Measurements from ENCODE around the gene FYB2.

The FYB2 gene

GRCh38 chr1:56715156-56715555 lies 104.0 kb downstream of the FYB2 start:
- Histone ChIP-seq H3K4me3 (ENCODE audit: low read length in 2 of 2) (no peak overlapping the region), H3K36me3 (ENCODE audit: control insufficient read depth in 2 of 2, insufficient read depth in 2 of 2, low read length in 2 of 2) (peaks cover 0 to 2% of the 10 kb centered on the region in 2 donors), H3K27ac (ENCODE audit: low read length) (no peak overlapping the region), H3K4me1 (ENCODE audit: control insufficient read depth, insufficient read depth, low read length) (no peaks in the 10 kb centered on the region), H3K9me3 (ENCODE audit: control insufficient read depth in 2 of 2, low read length in 2 of 2) (no peaks in the 10 kb centered on the region), H3K9ac (ENCODE audit: low read length in 2 of 2) (no peak overlapping the region), H3K27me3 (ENCODE audit: control insufficient read depth in 1 of 2, insufficient read depth in 2 of 2, low read length in 2 of 2) (no peaks in the 10 kb centered on the region)

GRCh38 chr1:56713112-56713511 lies 106.1 kb downstream of the FYB2 start:
- no peak overlapping the region for H3K4me3 ChIP-seq (ENCODE audit: low read length in 2 of 2)
- no peak overlapping the region for H3K9ac ChIP-seq (ENCODE audit: low read length in 2 of 2)
- no peaks in the 10 kb centered on the region for H3K9me3 ChIP-seq (ENCODE audit: control insufficient read depth in 2 of 2, low read length in 2 of 2)
- no peaks in the 10 kb centered on the region for H3K4me1 ChIP-seq (ENCODE audit: control insufficient read depth, insufficient read depth, low read length)
- H3K27ac ChIP-seq (ENCODE audit: low read length), result no peak overlapping the region
- no peaks in the 10 kb centered on the region for H3K27me3 ChIP-seq (ENCODE audit: control insufficient read depth in 1 of 2, insufficient read depth in 2 of 2, low read length in 2 of 2)
- H3K36me3 ChIP-seq (ENCODE audit: control insufficient read depth in 2 of 2, insufficient read depth in 2 of 2, low read length in 2 of 2), result peaks cover 0 to 2% of the 10 kb centered on the region in 2 donors

DNA sequence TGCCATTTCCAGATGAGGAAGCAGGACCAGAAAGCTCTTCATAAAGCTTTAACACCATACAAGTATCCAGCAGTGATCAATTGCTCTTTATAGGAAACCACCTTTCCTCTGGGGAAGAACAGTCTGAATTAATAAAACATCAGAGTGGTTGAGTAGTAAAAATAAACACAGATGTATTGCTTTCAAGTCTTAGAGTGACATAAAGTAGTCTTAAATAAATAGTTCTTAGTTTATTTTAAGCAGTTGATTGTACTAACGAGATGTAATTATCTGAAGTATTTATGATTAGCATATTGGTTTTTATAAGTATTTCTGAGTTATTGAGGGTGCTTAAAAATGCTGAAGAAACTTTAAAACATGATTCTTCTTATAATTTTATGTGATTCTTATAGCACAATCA lies 107.1 kb downstream of the FYB2 start:
- Histone ChIP-seq H3K9me3 (ENCODE audit: control insufficient read depth in 2 of 2, low read length in 2 of 2) (no peaks in the 10 kb centered on the region), H3K4me3 (ENCODE audit: low read length in 2 of 2) (no peak overlapping the region), H3K27ac (ENCODE audit: low read length) (no peak overlapping the region), H3K27me3 (ENCODE audit: control insufficient read depth in 1 of 2, insufficient read depth in 2 of 2, low read length in 2 of 2) (no peaks in the 10 kb centered on the region), H3K36me3 (ENCODE audit: control insufficient read depth in 2 of 2, insufficient read depth in 2 of 2, low read length in 2 of 2) (peaks cover 4 to 5% of the 10 kb centered on the region in 2 donors), H3K9ac (ENCODE audit: low read length in 2 of 2) (no peak overlapping the region), H3K4me1 (ENCODE audit: control insufficient read depth, insufficient read depth, low read length) (no peaks in the 10 kb centered on the region)

DNA sequence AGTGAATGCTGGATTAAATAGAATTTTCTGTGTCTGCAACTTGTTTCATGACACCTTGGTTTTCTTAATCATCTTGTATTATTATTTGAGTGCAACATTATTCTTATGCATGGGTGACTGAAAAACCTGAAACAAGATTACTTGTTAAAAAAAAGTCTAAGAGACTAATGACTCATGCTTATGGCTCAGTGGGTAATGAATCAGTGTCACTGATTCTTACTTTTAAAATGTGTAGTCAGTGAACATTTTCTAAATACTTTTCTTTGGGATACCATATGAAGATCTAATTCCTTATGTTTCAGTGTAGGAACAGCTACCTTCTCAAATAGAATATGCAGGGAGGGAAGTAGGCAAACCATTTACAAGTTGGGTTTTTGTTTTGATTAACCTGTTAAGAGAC lies 108.6 kb downstream of the FYB2 start:
- Histone ChIP-seq H3K4me3 (ENCODE audit: low read length in 2 of 2) (no peak overlapping the region), H3K4me1 (ENCODE audit: control insufficient read depth, insufficient read depth, low read length) (no peaks in the 10 kb centered on the region), H3K27ac (ENCODE audit: low read length) (no peak overlapping the region), H3K36me3 (ENCODE audit: control insufficient read depth in 2 of 2, insufficient read depth in 2 of 2, low read length in 2 of 2) (peaks cover 4 to 7% of the 10 kb centered on the region in 2 donors), H3K9me3 (ENCODE audit: control insufficient read depth in 2 of 2, low read length in 2 of 2) (no peaks in the 10 kb centered on the region), H3K9ac (ENCODE audit: low read length in 2 of 2) (no peak overlapping the region), H3K27me3 (ENCODE audit: control insufficient read depth in 1 of 2, insufficient read depth in 2 of 2, low read length in 2 of 2) (no peaks in the 10 kb centered on the region)

- no peaks in the 10 kb centered on the region for H3K27me3 ChIP-seq (ENCODE audit: control insufficient read depth in 1 of 2, insufficient read depth in 2 of 2, low read length in 2 of 2)
- H3K4me3 ChIP-seq (ENCODE audit: low read length in 2 of 2), result no peak overlapping the region
- no peaks in the 10 kb centered on the region for H3K4me1 ChIP-seq (ENCODE audit: control insufficient read depth, insufficient read depth, low read length)
- no peak overlapping the region for H3K9ac ChIP-seq (ENCODE audit: low read length in 2 of 2)
- H3K27ac ChIP-seq (ENCODE audit: low read length), result no peak overlapping the region
- H3K9me3 ChIP-seq (ENCODE audit: control insufficient read depth in 2 of 2, low read length in 2 of 2), result no peaks in the 10 kb centered on the region
- H3K36me3 ChIP-seq (ENCODE audit: control insufficient read depth in 2 of 2, insufficient read depth in 2 of 2, low read length in 2 of 2), result peaks cover 4 to 10% of the 10 kb centered on the region in 2 donors
These were observed 109.2 kb downstream of the FYB2 start for GRCh38 chr1:56709995-56710394.

- H3K4me3 ChIP-seq (ENCODE audit: low read length in 2 of 2), result no peak overlapping the region
- H3K4me1 ChIP-seq (ENCODE audit: control insufficient read depth, insufficient read depth, low read length), result no peaks in the 10 kb centered on the region
- no peak overlapping the region for H3K27ac ChIP-seq (ENCODE audit: low read length)
- no peaks in the 10 kb centered on the region for H3K9me3 ChIP-seq (ENCODE audit: control insufficient read depth in 2 of 2, low read length in 2 of 2)
- H3K36me3 ChIP-seq (ENCODE audit: control insufficient read depth in 2 of 2, insufficient read depth in 2 of 2, low read length in 2 of 2), result peaks cover 4 to 10% of the 10 kb centered on the region in 2 donors
- H3K27me3 ChIP-seq (ENCODE audit: control insufficient read depth in 1 of 2, insufficient read depth in 2 of 2, low read length in 2 of 2), result no peaks in the 10 kb centered on the region
- H3K9ac ChIP-seq (ENCODE audit: low read length in 2 of 2), result no peak overlapping the region
These were observed 109.8 kb downstream of the FYB2 start for GRCh38 chr1:56709269-56709880.

GRCh38 chr1:56707379-56707778 lies 111.8 kb downstream of the FYB2 start:
- H3K27me3 ChIP-seq (ENCODE audit: control insufficient read depth in 1 of 2, insufficient read depth in 2 of 2, low read length in 2 of 2), result no peaks in the 10 kb centered on the region
- no peak overlapping the region for H3K4me3 ChIP-seq (ENCODE audit: low read length in 2 of 2)
- H3K27ac ChIP-seq (ENCODE audit: low read length), result no peak overlapping the region
- no peaks in the 10 kb centered on the region for H3K4me1 ChIP-seq (ENCODE audit: control insufficient read depth, insufficient read depth, low read length)
- peaks cover 13 to 18% of the 10 kb centered on the region in 2 donors for H3K36me3 ChIP-seq (ENCODE audit: control insufficient read depth in 2 of 2, insufficient read depth in 2 of 2, low read length in 2 of 2)
- H3K9ac ChIP-seq (ENCODE audit: low read length in 2 of 2), result no peak overlapping the region
- H3K9me3 ChIP-seq (ENCODE audit: control insufficient read depth in 2 of 2, low read length in 2 of 2), result peaks cover 0 to 2% of the 10 kb centered on the region in 2 donors

- H3K4me3 ChIP-seq (ENCODE audit: low read length in 2 of 2), result no peak overlapping the region
- peaks cover 14 to 20% of the 10 kb centered on the region in 2 donors for H3K36me3 ChIP-seq (ENCODE audit: control insufficient read depth in 2 of 2, insufficient read depth in 2 of 2, low read length in 2 of 2)
- H3K27ac ChIP-seq (ENCODE audit: low read length), result no peak overlapping the region
- H3K9me3 ChIP-seq (ENCODE audit: control insufficient read depth in 2 of 2, low read length in 2 of 2), result peaks cover 0 to 2% of the 10 kb centered on the region in 2 donors
- no peaks in the 10 kb centered on the region for H3K4me1 ChIP-seq (ENCODE audit: control insufficient read depth, insufficient read depth, low read length)
- H3K9ac ChIP-seq (ENCODE audit: low read length in 2 of 2), result no peak overlapping the region
- H3K27me3 ChIP-seq (ENCODE audit: control insufficient read depth in 1 of 2, insufficient read depth in 2 of 2, low read length in 2 of 2), result no peaks in the 10 kb centered on the region
These were observed 115.5 kb downstream of the FYB2 start for GRCh38 chr1:56703747-56704146.

DNA sequence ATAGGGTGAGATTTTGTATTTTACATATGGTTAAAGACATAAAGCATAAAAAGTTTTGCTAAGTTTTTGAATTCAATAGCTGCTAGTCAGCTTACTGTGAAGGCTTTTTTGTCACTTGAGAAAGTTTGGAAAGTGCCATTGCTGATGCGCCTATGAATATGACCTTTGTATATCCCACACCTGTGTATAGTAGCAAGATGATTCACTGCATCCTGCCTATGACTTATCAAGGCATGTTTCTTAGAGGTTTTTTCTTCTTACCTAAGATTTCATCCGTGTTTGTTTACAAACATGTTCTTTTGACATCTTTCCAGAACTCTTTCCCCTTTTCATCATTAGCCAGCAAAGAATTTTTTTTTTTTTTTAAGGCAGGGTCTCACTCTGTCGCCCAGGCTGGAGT lies 122.5 kb downstream of the FYB2 start:
- Histone ChIP-seq H3K9me3 (ENCODE audit: control insufficient read depth in 2 of 2, low read length in 2 of 2) (no peaks in the 10 kb centered on the region), H3K4me1 (ENCODE audit: control insufficient read depth, insufficient read depth, low read length) (no peaks in the 10 kb centered on the region), H3K36me3 (ENCODE audit: control insufficient read depth in 2 of 2, insufficient read depth in 2 of 2, low read length in 2 of 2) (peaks cover 4 to 6% of the 10 kb centered on the region in 2 donors), H3K4me3 (ENCODE audit: low read length in 2 of 2) (no peak overlapping the region), H3K27ac (ENCODE audit: low read length) (no peak overlapping the region), H3K27me3 (ENCODE audit: control insufficient read depth in 1 of 2, insufficient read depth in 2 of 2, low read length in 2 of 2) (no peaks in the 10 kb centered on the region), H3K9ac (ENCODE audit: low read length in 2 of 2) (no peak overlapping the region)

DNA sequence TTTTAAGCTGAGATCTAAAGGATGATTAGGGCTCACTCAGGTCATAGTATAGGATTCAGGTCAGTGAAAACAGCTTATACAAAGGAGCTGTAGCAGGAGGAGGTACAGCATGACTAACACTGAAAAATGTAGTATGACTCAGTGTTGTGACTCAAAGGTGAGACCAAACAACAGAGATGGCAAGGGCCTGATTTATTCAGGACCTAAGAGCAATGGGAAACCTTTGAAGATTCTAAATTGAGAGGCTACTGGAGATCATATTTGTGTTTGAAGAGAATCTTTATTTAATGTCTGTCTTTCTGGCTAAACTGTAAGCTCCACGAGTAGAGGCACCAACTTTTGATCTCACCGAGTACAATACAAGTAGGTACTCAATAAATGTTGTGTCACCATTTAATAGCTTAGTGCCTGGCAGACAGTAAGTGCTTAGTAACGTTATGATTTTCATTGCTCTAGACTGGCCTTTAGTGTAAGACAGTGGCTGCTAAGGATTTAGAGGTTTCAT lies 130.6 kb downstream of the FYB2 start:
- Histone ChIP-seq H3K9ac (ENCODE audit: low read length in 2 of 2) (no peak overlapping the region), H3K9me3 (ENCODE audit: control insufficient read depth in 2 of 2, low read length in 2 of 2) (no peaks in the 10 kb centered on the region), H3K36me3 (ENCODE audit: control insufficient read depth in 2 of 2, insufficient read depth in 2 of 2, low read length in 2 of 2) (no peaks in the 10 kb centered on the region), H3K4me1 (ENCODE audit: control insufficient read depth, insufficient read depth, low read length) (no peaks in the 10 kb centered on the region), H3K27me3 (ENCODE audit: control insufficient read depth in 1 of 2, insufficient read depth in 2 of 2, low read length in 2 of 2) (no peaks in the 10 kb centered on the region), H3K27ac (ENCODE audit: low read length) (no peak overlapping the region), H3K4me3 (ENCODE audit: low read length in 2 of 2) (no peak overlapping the region)

DNA sequence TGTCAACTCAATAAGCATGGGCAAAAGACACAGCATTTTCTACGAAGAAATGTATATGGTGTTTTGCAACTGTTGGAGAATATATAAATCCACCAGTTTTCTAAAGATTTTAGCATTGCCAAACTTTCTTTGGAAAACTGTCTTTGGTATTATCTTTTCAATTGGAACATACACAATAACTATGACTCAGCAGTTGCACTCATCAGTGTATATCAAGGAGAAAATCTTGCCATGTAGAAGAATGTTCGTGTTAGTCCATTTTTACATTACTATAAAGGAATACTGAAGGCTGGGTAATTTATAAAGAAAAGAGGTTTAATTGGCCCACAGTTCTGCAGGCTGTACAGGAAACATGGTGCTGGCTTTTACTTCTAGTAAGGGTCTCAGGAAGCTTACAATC lies 133.0 kb downstream of the FYB2 start:
- H3K27ac ChIP-seq (ENCODE audit: low read length), result no peak overlapping the region
- no peaks in the 10 kb centered on the region for H3K4me1 ChIP-seq (ENCODE audit: control insufficient read depth, insufficient read depth, low read length)
- no peak overlapping the region for H3K9ac ChIP-seq (ENCODE audit: low read length in 2 of 2)
- no peaks in the 10 kb centered on the region for H3K9me3 ChIP-seq (ENCODE audit: control insufficient read depth in 2 of 2, low read length in 2 of 2)
- H3K27me3 ChIP-seq (ENCODE audit: control insufficient read depth in 1 of 2, insufficient read depth in 2 of 2, low read length in 2 of 2), result no peaks in the 10 kb centered on the region
- H3K36me3 ChIP-seq (ENCODE audit: control insufficient read depth in 2 of 2, insufficient read depth in 2 of 2, low read length in 2 of 2), result no peaks in the 10 kb centered on the region
- no peak overlapping the region for H3K4me3 ChIP-seq (ENCODE audit: low read length in 2 of 2)
